Endothelial cell of umbilical vein (primary cell): ENCODE measurements around the gene LCP1. TPM values are rescaled to one million over a fixed set of nuclear protein-coding genes. Genes with fewer than 3 reads are reported as not detected.

Source experiments
- BruUV-seq: library from RNA; stranded (reverse); fragments of 400-500 nt; replicated peaks from 2 replicates; lab custom pipeline; 2021; lab: Mats Ljungman, UMichigan
- CTCF ChIA-PET: fragments of 300-600, 350-600 bp; sonication (Branson Sonifier 250); formaldehyde crosslinking; loops from one replicate; lab custom pipeline; 2021; ENCODE audit warnings: antibody characterized with exemption, inconsistent platforms; lab: Charles Lee
- POLR2A ChIA-PET: fragments of 300-600, 350-600 bp; sonication (Branson Sonifier 250); formaldehyde crosslinking; loops from one replicate; lab custom pipeline; 2021; ENCODE audit warnings: antibody characterized with exemption, inconsistent platforms; lab: Charles Lee
- DNase-seq: peaks from one replicate; pipeline ENCODE4 v3.0.0-alpha.2; 2011; ENCODE audit warnings: low read depth, low spot score
- FAIRE-seq: peaks from 2 replicates; lab custom pipeline; 2011; peaks lifted over from hg19 to GRCh38; lab: Jason Lieb, UNC
- H2AFZ ChIP-seq: 2 replicates; pipeline ENCODE4 v1.6.0; 2012; ENCODE audit warnings: low read depth, low read length, control low read depth, inconsistent platforms
- H3K27ac ChIP-seq: 2 replicates; pipeline ENCODE4 v1.5.1; 2011; ENCODE audit warnings: low read depth, mild to moderate bottlenecking, control low read depth, low read length, moderate library complexity; ENCODE audit not compliant: insufficient read depth
- H3K27me3 ChIP-seq, 2 experiments: 2 replicates each; pipeline versions ENCODE4 v1.6.0 to v1.6.1; 2011; ENCODE audit warnings: low read length in 2 of 2, mixed read lengths in 1 of 2; ENCODE audit not compliant: control insufficient read depth in 2 of 2, insufficient read depth in 2 of 2
- H3K36me3 ChIP-seq, 2 experiments: 2 replicates in 1 of 2; 3 replicates in 1 of 2; pipeline ENCODE4 v1.5.1; 2011; ENCODE audit warnings: low read length in 2 of 2, mild to moderate bottlenecking in 1 of 2, moderate library complexity in 1 of 2; ENCODE audit not compliant: control insufficient read depth in 2 of 2, insufficient read depth in 2 of 2; ENCODE audit errors: extremely low read depth in 1 of 2
- H3K4me1 ChIP-seq: 3 replicates; pipeline ENCODE4 v1.5.1; 2011; ENCODE audit warnings: mild to moderate bottlenecking, low read length; ENCODE audit not compliant: control insufficient read depth, insufficient read depth; ENCODE audit errors: extremely low read depth
- H3K4me2 ChIP-seq: 2 replicates; pipeline ENCODE4 v1.6.1; 2011; ENCODE audit warnings: low read length, control low read depth, mixed read lengths; ENCODE audit not compliant: insufficient read depth
- H3K4me3 ChIP-seq, 3 experiments: fragments of 200-600 bp in 1 of 3; sonication (generic), shearing (Covaris generic) in 1 of 3; replicated peaks in 1 of 3; 2 replicates each; pipeline ENCODE4 v1.5.1; 2011 to 2016; ENCODE audit warnings: control low read depth in 3 of 3, low read length in 3 of 3, mild to moderate bottlenecking in 2 of 3, inconsistent platforms in 1 of 3, low read depth in 1 of 3, moderate library complexity in 1 of 3; ENCODE audit not compliant: insufficient read depth in 1 of 3
- H3K79me2 ChIP-seq: 2 replicates; pipeline ENCODE4 v1.6.0; 2012; ENCODE audit warnings: low read length, inconsistent platforms; ENCODE audit not compliant: control insufficient read depth, insufficient read depth
- H3K9ac ChIP-seq: replicated peaks from 2 replicates; pipeline ENCODE3; 2011; ENCODE audit warnings: low read length, control low read depth; ENCODE audit not compliant: insufficient read depth; ENCODE audit errors: extremely low read depth
- H3K9me1 ChIP-seq: replicated peaks from 3 replicates; pipeline ENCODE4 v1.6.0; 2011; ENCODE audit warnings: mild to moderate bottlenecking, low read length; ENCODE audit not compliant: control insufficient read depth, insufficient read depth; ENCODE audit errors: extremely low read depth
- H3K9me3 ChIP-seq: replicated peaks from 2 replicates; pipeline ENCODE4 v1.5.1; 2012; ENCODE audit warnings: low read length, inconsistent platforms; ENCODE audit not compliant: control insufficient read depth, insufficient read depth
- H4K20me1 ChIP-seq: replicated peaks from 2 replicates; pipeline ENCODE3; 2011; ENCODE audit warnings: mild to moderate bottlenecking, low read length; ENCODE audit not compliant: control insufficient read depth, insufficient read depth; ENCODE audit errors: extremely low read depth
- CTCF ChIP-seq, 2 donors: IDR thresholded peaks; 1 replicate in 1 of 2; 2 replicates in 1 of 2; pipeline ENCODE4 v1.5.1; 2011; ENCODE audit warnings: low read length in 2 of 2, mild to moderate bottlenecking in 2 of 2, moderate library complexity in 2 of 2, control low read depth in 1 of 2, inconsistent platforms in 1 of 2, low read depth in 1 of 2; ENCODE audit not compliant: insufficient read depth in 1 of 2; ENCODE audit errors: extremely low read depth in 1 of 2
- EZH2 ChIP-seq: IDR thresholded peaks from 2 replicates; pipeline ENCODE4 v1.6.1; 2012; ENCODE audit warnings: borderline replicate concordance, low read depth, mild to moderate bottlenecking, moderate library complexity, low read length, inconsistent platforms; ENCODE audit not compliant: severe bottlenecking
- FOS ChIP-seq: IDR thresholded peaks from 2 replicates; pipeline ENCODE4 v1.6.1; 2011; ENCODE audit warnings: mild to moderate bottlenecking, low read length, moderate library complexity, borderline replicate concordance; ENCODE audit not compliant: insufficient read depth
- GATA2 ChIP-seq: IDR thresholded peaks from 2 replicates; pipeline ENCODE4 v1.7.0; 2011; ENCODE audit warnings: low read depth, mild to moderate bottlenecking, moderate library complexity, mixed read lengths, low read length; ENCODE audit not compliant: insufficient read length, insufficient read depth
- JUN ChIP-seq: IDR thresholded peaks from 2 replicates; pipeline ENCODE4 v1.6.1; 2011; ENCODE audit warnings: borderline replicate concordance, low read depth; ENCODE audit not compliant: insufficient read length, insufficient read depth
- MAX ChIP-seq: IDR thresholded peaks from 2 replicates; pipeline ENCODE4 v1.6.1; 2011; ENCODE audit not compliant: insufficient read depth, insufficient read length
- MYC ChIP-seq: IDR thresholded peaks from one replicate; pipeline ENCODE4 v1.6.1; 2011; ENCODE audit warnings: mild to moderate bottlenecking, low read depth, low read length
- POLR2A ChIP-seq: IDR thresholded peaks from 2 replicates; pipeline ENCODE4 v1.6.1; 2012; ENCODE audit warnings: low read depth, mild to moderate bottlenecking, control low read depth, low read length
- POLR2AphosphoS5 ChIP-seq: IDR thresholded peaks from 2 replicates; pipeline ENCODE4 v1.6.1; 2012; ENCODE audit warnings: low read depth, mild to moderate bottlenecking, control low read depth, low read length, moderate library complexity; ENCODE audit not compliant: insufficient read depth
- dilution Hi-C: fragments of 300-500 bp; cut with MboI; formaldehyde crosslinking; loops from one replicate; pipeline ENCODE4 v1.15.0; 2019; ENCODE audit warnings: low sequenced_read_pairs; ENCODE audit not compliant: extremely low pct_ligation_motif_present
- intact Hi-C: fragments of 100-400 bp; cut with micrococcal nuclease; formaldehyde crosslinking; loops from one replicate; pipeline ENCODE4 v1.10.0; 2022
- polyA plus RNA-seq, 4 experiments: library from polyadenylated mRNA; depleted of rRNA in 3 of 4; stranded (reverse) in 3 of 4; unstranded in 1 of 4; fragments of >200 nt; gene quantifications; 2 replicates each; pipeline versions ENCODE4 v1.2.1 to v1.2.3, GENCODE V29; 2011 to 2012; ENCODE audit warnings: missing spikeins in 1 of 4
- total RNA-seq: library from RNA; stranded (reverse); gene quantifications from 2 replicates; pipeline ENCODE4 v1.2.3, GENCODE V29; 2021

Gene LCP1
- total and polyA plus RNA-seq, 2 donors (not counting 3 experiments of a cell fraction or from before 2014, with no cell fraction given): 0.18 to 0.38 TPM

- no peak for FAIRE-seq
- no peak overlapping the region for H3K9ac ChIP-seq
- H3K36me3 ChIP-seq: no peaks in the 10 kb centered on the region
- H3K4me2 ChIP-seq: no peak overlapping the region
- no peaks in the 10 kb centered on the region for H4K20me1 ChIP-seq
- POLR2A ChIA-PET: no interaction called here
- no peaks in the 10 kb centered on the region for H3K79me2 ChIP-seq
- peaks cover 21 to 24% of the 10 kb centered on the region in 2 experiments for H3K27me3 ChIP-seq
- no peak for DNase-seq
- intact Hi-C loops (no loop called here), dilution Hi-C loops (no loop called here)
- TF ChIP-seq CTCF (IDR thresholded peaks at IDR 0.05; ENCODE audit: extremely low read depth in 1 of 2, insufficient read depth in 1 of 2, low read depth in 1 of 2, low read length in 2 of 2) (no peak), JUN (no peak), POLR2A (no peak), POLR2AphosphoS5 (no peak), MAX (no peak), FOS (no peak), EZH2 (no peak), MYC (no peak), GATA2 (no peak)
- BruUV-seq: no TSS peak
- no peak overlapping the region for H3K4me3 ChIP-seq
- H2AFZ ChIP-seq: no peak overlapping the region
- CTCF ChIA-PET: interaction anchor here (1.5 to 4.7 kb wide), 2 partner anchors 16 to 335 kb away, joined by 5 to 16 read pairs; no protein-coding TSS in a partner anchor
- no peak overlapping the region for H3K27ac ChIP-seq
- no peaks in the 10 kb centered on the region for H3K9me3 ChIP-seq
- no peaks in the 10 kb centered on the region for H3K9me1 ChIP-seq
- no peaks in the 10 kb centered on the region for H3K4me1 ChIP-seq
Observed at GRCh38 chr13:46143184-46143701, 38.7 kb downstream of the LCP1 start.
